Left ventricle myocardium superior (tissue), 1 donor: ENCODE data around the gene IVNS1ABP. TPM values are rescaled to one million over a fixed set of nuclear protein-coding genes. Genes with fewer than 3 reads are reported as not detected.
"Not testable (repeated sequence)": the region's sequence is repeated elsewhere in the genome, so short reads cannot be mapped to it uniquely, and the experiment has no call there.

Experiments used
- ATAC-seq: fragments of 200-7000 bp; cut with Tn5 transposase; one replicate; pipeline ENCODE4 v1.9.1; 2020; ENCODE audit warnings: mild to moderate bottlenecking, moderate library complexity
- DNase-seq: peaks from one replicate; pipeline ENCODE4 v3.0.0-alpha.2; 2020
- intact Hi-C: fragments of 100-400 bp; cut with micrococcal nuclease; formaldehyde crosslinking; loops from one replicate; pipeline ENCODE4 v1.11.0; 2022
- long read RNA-seq: library from polyadenylated mRNA; unstranded; transcript quantifications from one replicate; pipeline ENCODE4 v2.0.0, GENCODE V29; 2021
- total RNA-seq: library from RNA; stranded (reverse); fragmentation: NEBNext Ultra II Directional; extraction: Animal tissue kit (Norgen Biotek cat#: 25700); gene quantifications from one replicate; pipeline ENCODE4 v1.2.1, GENCODE V29; 2021
- donor health status: DM: no; HTN: yes; CAD: no; lungs with severe emphysema.

IVNS1ABP gene
- 80.3 TPM for total RNA-seq
- long read RNA-seq, full-length matches to known transcripts, result 50 of 70 reads
- long read RNA-seq, partial matches to known transcripts, result 16 of 70 reads
- long read RNA-seq, other reads (novel, unspliced or antisense), result 4 of 70 reads

- intact Hi-C loops, result no loop called here
- ATAC-seq (peak; percentile 93), DNase-seq (peak; percentile 96)
These were observed at the start of gene IVNS1ABP for GRCh38 chr1:185317034-185317885. Gene IVNS1ABP (minus strand): TSS chr1:185317243. CDS start chr1:185309493, 7,750 bp downstream.

DNA sequence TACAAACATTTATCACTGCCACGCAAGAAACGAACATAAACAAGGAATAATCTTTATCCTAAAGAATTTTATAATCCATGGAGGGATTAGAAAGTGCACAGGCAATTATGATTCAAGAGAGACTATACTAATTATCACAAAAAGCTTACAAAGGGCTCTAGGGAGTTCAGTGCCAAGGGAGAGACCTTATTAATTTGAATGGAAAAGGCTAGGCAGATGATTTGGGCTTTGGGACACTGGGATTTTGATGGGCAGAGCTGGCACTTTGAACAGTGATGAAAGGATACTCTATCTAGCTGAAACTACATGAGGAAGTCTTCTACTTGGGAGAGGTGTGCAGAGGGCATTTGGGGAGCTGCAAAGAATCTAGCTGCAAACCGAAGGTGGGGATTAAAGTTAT lies 48.9 kb upstream of the IVNS1ABP start:
- no peak for ATAC-seq
- intact Hi-C loops, result no loop called here
- no peak for DNase-seq

DNA sequence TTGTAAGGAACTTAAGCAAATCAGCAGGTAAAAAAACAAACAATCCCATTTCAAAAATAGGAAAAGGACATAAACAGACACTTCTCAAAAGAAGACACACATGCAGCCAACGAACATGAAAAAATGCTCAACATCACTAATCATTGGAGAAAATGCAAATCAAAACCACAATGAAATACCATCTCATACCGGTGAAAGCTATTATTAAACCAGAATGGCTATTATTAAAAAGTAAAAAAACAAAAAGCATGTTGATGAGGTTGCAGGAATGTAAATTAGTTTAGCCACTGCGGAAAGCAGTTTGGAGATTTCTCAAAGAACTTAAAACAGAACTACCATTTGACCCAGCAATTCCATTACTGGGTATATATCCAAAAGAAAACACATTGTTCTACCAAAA lies 47.5 kb upstream of the IVNS1ABP start:
- ATAC-seq, intact Hi-C loops, DNase-seq: not testable (repeated sequence)

DNA sequence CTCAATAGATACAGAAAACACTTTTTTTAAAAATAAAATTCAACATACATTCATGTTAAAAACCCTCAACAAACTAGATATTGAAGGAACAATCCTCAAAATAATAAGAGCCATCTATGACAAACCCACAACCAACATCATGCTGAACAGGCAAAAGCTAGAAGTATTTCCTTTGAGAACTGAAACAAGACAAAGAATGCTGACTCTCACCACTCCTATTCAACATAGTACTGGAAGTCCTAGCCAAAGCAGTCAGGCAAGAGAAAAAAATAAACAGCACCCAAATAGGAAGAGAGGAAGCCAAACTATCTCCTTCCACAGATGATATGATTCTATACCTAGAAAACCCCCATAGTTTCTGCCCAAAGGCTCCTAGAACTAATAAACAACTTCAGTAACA lies 46.2 kb upstream of the IVNS1ABP start:
- DNase-seq, result no peak
- intact Hi-C loops, result no loop called here

DNA sequence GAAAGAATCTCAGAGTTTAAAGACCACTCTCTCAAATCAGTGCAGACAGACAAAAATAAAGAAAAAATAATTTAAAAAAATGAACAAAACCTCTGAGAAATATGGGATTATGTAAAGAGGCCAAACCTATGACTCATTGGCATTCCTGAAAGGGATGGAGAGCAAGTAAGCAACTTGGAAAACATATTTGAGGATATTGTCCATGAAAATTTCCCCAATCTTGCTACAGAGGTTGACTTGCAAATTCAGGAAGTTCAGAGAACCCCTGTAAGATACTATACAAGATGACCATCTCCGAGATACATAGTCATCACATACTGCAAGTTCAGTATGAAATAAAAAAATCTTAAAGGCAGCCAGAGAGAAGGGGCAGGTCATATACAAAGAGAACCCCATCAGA lies 43.7 kb upstream of the IVNS1ABP start:
- ATAC-seq (no peak), DNase-seq (no peak)
- intact Hi-C loops, result no loop called here

More for the DNA sequence above, 46.2 kb upstream of the IVNS1ABP start:
- no peak for ATAC-seq

- intact Hi-C loops, result no loop called here
- no peak for DNase-seq
- ATAC-seq, result peak; percentile 30
These were observed 41.9 kb upstream of the IVNS1ABP start for GRCh38 chr1:185358957-185359356.

DNA sequence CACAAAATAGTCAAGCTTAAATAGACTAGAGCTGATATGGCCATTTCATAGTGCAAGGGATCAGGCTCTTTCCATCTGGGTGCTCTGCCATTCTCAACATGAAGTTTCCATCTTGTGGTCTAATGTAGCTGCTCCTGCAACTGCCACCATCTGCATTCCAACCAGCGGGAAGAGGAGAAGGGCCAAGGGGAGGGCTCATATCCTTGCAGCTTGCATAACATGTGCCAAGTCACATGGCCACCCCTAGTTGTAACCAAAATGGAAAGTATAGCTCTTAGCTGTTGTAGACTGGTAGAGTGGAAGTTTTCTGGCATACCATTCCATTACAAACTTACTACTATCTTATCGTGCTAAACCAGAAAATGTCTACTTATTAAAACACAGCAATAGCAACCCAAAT lies 38.9 kb upstream of the IVNS1ABP start:
- ATAC-seq, result no peak
- intact Hi-C loops, result no loop called here
- DNase-seq, result no peak

DNA sequence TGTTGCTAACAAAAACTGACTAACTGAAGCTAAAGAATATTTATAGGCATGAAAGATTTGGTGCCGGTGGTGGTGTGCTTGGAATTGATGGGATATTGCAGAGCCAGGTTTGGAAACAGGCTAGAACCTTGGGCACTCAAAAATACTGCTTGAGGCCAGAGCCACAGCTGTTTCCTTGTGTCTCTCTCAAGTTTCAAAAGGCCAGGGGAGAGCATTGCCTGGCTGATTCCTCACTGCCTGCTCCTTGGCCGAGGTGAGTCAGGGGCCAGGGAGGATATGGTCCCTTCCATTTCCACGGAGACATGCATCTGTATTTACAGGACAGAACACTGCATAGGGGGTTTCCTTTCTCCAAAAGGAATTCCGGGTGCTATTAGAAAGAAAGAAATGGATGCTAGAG lies 36.1 kb upstream of the IVNS1ABP start:
- intact Hi-C loops, result no loop called here
- no peak for ATAC-seq
- no peak for DNase-seq

DNA sequence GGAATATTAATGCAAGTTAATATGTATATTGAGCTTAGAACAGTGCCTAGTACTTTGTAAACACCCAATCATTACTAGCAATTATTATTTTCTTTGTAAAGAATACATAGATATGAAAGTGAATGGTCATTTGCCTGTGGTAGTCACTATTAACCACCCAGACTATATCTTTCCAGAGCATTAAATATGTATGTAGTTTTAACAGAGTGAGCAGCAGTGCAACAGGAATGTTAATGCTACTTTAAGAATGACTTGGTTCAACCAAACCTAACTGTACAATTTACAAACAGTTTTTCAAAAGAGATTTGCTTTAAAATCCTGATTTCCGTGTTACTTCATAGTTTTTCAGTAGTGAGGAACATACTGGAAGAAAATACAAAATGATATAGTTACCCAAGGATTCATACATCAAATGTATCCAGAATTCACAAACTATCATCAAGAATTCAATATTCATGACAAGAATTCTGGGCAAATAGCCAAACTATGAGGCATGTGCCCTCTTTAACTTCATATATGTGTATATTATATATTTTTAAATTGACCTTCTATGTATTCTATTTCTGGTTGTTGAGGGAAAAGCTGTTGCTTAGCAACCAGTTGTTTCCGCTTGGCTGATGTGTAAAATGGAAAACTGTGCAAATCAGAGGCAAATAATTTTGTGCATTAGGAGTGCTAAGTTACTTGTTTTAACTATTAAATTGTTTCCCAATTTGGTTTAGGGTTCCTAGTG lies 34.9 kb upstream of the IVNS1ABP start:
- intact Hi-C loops, result no loop called here

DNA sequence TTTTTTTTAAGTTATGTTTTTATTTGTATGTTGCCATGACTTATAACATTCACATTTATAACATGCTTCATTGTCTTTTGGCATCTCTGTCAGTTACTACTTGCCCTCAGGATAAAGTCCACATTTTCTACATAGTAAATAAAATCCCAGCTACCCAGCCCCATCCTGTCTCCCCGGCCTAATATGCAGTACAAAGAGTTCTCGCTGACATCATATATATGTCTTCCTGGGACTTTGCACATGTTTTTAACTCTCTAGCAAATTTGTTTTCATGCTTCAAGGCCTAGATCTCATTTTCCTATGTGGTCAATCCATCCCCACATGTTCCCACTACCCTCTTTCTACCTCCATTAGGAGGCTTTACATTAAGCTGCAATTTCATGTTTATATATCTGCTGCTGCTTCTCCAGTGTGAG lies 33.0 kb upstream of the IVNS1ABP start:
- ATAC-seq, result no peak
- intact Hi-C loops, result no loop called here
- DNase-seq, result no peak

More for the DNA sequence above, 34.9 kb upstream of the IVNS1ABP start:
- no peak for DNase-seq
- no peak for ATAC-seq

- DNase-seq (no peak), ATAC-seq (no peak)
- intact Hi-C loops, result no loop called here
These were observed 32.5 kb upstream of the IVNS1ABP start for GRCh38 chr1:185349556-185349955.

- no peak for ATAC-seq
- intact Hi-C loops, result no loop called here
- DNase-seq, result no peak
These were observed 31.9 kb upstream of the IVNS1ABP start for GRCh38 chr1:185348985-185349384.

- intact Hi-C loops, result no loop called here
- ATAC-seq (no peak), DNase-seq (no peak)
These were observed 31.3 kb upstream of the IVNS1ABP start for GRCh38 chr1:185348296-185348695.

DNA sequence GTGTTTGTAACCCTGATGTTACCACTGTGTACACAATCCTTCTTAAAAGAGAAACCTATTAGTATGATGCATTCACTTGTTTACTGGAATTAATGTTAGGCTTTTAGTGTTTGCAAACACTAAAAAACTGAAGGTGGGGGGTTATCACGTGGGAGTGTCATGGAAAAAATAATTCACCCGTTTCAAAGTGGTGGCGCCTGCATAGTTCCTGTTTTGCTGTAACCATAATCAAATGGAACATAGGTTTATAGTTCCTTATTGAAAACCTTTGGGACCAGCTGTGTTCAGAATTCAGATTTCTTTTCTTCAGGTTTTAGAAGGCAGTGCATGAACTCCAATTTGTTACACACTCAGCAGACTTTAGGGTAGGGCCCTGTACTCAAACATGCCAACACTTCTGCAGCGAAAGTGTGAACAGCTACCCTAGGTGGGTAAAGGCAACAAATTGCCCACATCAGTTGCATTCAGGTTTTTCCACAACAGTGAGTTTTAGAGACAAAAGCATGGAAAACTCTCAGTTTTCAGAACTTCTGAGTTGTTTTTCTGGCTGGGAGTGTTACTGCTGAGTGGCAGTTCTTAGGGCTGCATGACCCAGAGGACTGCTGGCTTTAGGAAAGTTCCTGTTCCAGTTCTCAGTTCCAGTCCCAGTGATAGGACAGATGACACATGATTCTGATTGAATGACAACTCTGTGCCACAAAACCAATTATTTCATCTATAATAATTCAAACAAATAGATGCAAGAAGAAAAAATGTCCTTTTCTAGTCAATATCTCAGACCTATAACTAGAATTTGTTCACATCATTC lies 29.1 kb upstream of the IVNS1ABP start:
- no peak for DNase-seq
- ATAC-seq, result peak; percentile 67
- intact Hi-C loops, result no loop called here

- no peak for ATAC-seq
- intact Hi-C loops, result no loop called here
- DNase-seq, result no peak
These were observed 26.3 kb upstream of the IVNS1ABP start for GRCh38 chr1:185343306-185343705.

- DNase-seq, result no peak
- intact Hi-C loops, result no loop called here
- no peak for ATAC-seq
These were observed 25.7 kb upstream of the IVNS1ABP start for GRCh38 chr1:185342672-185343259.

DNA sequence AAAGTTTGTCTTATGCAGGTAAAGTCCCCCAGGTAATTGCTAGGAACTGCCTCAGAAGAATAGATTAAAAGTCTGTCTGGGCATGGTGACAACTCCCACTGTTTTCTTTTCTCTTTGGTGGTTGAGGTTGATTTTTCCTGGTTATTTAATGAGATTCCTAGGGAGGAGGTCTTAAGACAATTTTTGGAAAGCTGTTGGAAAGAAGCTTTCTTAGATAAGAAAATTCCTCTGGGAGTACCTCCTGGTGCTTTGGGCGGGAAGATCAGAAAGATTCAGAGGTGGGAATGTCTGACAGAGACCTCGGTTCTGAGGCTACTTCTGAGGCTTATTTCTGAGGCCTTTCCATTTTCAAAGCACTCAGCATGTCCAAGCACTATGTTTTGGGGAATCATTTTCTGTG lies 25.0 kb upstream of the IVNS1ABP start:
- intact Hi-C loops, result no loop called here
- ATAC-seq, result no peak
- DNase-seq, result no peak

DNA sequence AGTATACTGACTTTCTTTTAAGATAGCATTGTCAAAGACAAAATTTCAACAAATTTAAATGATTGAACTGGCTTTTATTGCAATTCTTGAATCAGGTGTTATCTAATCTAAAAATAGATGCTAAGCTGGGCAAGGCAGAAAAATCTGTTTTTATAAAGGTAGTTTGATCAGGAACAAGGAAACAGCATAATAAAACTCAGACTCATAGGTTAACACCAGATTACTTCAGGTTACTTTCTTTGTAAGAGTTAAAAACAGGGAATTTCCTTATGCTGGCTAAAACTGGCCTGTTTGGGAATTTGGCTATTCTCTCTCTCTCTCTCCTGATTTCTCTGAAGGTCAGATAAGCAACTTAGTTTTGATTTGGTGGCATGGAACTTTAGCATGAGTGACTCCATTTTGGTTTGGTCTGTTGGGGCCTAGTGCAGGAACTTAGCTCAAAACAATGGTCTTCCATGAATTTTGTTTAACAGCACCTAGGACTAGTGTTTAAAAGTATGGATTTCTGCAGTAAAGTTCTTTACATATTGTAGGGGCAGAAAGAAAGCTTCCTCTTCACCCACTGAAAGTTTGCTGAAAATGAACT lies 24.2 kb upstream of the IVNS1ABP start:
- DNase-seq (no peak), ATAC-seq (no peak)
- intact Hi-C loops, result no loop called here
